ENCODE measurements around the gene NEDD4L. TPM values are rescaled to one million over a fixed set of nuclear protein-coding genes. Genes with fewer than 3 reads are reported as not detected.

Gene NEDD4L
- total and polyA plus RNA-seq, 12 donors = 17.8 to 110 (median 37.6) TPM

DNA sequence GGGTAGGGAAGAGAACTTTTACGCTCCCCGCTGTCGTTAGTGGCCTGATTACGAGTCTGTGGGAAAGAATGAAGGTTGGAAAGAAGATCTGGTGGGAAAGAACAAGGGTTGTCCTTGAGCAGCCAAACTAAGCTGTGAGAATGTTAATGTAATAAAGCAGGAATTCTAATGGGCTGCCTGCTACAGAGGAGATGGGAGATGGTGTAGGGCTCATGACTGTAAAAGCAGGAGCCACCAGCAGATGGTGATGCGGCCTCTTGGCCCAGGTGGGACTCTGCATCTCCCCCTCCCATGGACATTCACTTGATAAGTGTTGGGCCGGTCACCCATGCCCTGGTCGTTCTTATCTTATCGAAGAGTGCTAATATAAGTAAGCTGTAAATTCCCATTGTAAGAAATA, 150.0 kb downstream of the NEDD4L start:
- H3K4me3 ChIP-seq = no peak overlapping the region
- DNase-seq = peak in 1 of 7 donors; percentile 47
- no peaks in the 10 kb centered on the region for H3K9me3 ChIP-seq (replicated peaks in 1 of 3)
- intact Hi-C loops (cut with DNase I) = no loop called here
- H3K4me1 ChIP-seq (replicated peaks in 1 of 2) = peaks cover 0 to 24% of the 10 kb centered on the region in 2 donors
- H3K36me3 ChIP-seq (replicated peaks in 1 of 2) = no peaks in the 10 kb centered on the region
- WGBS, 4 donors = 73 to 77% (median 76%) methylated on average over 8 of the region's 8 CpGs
- no peaks in the 10 kb centered on the region for H3K27me3 ChIP-seq
- H3K27ac ChIP-seq = no peak overlapping the region
- TF ChIP-seq POLR2A (IDR thresholded peaks at IDR 0.05) = no peak
- TF ChIP-seq, protein P1, sequence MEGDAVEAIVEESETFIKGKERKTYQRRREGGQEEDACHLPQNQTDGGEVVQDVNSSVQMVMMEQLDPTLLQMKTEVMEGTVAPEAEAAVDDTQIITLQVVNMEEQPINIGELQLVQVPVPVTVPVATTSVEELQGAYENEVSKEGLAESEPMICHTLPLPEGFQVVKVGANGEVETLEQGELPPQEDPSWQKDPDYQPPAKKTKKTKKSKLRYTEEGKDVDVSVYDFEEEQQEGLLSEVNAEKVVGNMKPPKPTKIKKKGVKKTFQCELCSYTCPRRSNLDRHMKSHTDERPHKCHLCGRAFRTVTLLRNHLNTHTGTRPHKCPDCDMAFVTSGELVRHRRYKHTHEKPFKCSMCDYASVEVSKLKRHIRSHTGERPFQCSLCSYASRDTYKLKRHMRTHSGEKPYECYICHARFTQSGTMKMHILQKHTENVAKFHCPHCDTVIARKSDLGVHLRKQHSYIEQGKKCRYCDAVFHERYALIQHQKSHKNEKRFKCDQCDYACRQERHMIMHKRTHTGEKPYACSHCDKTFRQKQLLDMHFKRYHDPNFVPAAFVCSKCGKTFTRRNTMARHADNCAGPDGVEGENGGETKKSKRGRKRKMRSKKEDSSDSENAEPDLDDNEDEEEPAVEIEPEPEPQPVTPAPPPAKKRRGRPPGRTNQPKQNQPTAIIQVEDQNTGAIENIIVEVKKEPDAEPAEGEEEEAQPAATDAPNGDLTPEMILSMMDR (IDR thresholded peaks at IDR 0.05) = peak in 1 of 6 experiments; percentile 9

DNA sequence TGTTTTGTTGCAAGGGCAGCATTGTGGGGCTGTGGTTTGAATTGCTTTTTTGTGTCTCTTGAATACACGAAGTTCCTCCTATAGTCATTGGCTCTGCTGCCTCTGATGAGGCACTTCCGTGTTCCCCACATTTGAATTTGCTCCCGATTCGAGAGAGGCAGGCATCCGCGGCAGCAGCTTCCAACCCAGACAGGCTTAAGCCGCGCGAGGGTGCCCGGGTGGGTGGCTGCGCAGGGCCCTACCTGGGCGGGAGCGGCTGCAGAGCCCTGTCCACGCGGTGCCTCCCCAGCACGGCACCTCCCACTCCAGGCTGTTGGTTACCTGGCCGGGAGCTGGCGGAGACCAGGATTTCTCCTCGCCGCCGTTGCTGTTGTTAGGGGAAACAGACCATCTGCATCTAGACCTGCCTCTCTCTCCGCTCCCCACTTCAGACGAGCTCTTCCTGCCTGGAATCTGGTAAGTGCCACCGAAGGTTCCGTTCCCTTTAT, 151.3 kb downstream of the NEDD4L start:
- WGBS, 4 donors = 47 to 79% (median 56%) methylated on average over 8 to 25 of the region's 25 CpGs

DNA sequence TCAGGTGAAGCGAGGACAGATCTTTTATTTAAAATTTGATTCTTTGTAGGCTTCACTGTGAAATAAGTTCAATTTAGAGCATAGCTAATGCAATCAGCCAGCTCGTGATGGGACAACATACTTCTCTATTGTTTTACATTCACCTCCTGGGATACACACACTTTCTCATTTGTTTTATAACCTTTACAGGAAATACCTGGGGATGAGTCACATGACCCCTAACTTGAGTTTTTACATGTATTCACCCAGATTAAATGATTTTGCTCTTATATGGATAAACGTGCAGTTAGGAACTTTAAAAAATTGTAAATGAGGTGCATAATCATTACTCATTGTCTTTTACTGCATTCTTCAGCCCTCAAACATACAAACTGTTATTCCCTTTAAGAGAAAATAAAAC, 152.1 kb downstream of the NEDD4L start:
- 74 to 84% (median 77%) methylated on average over 3 of the region's 3 CpGs for WGBS, 4 donors
- TF ChIP-seq, protein P1 (IDR thresholded peaks at IDR 0.05) = no peak
- TF ChIP-seq POLR2A (IDR thresholded peaks at IDR 0.05) = no peak
- Histone ChIP-seq H3K4me1 (replicated peaks in 1 of 2) (peaks cover 0 to 17% of the 10 kb centered on the region in 2 donors), H3K27me3 (no peaks in the 10 kb centered on the region), H3K9me3 (replicated peaks in 1 of 3) (no peaks in the 10 kb centered on the region), H3K36me3 (replicated peaks in 1 of 2) (no peaks in the 10 kb centered on the region), H3K4me3 (no peak overlapping the region), H3K27ac (no peak overlapping the region)
- intact Hi-C loops (cut with DNase I) = no loop called here
- DNase-seq = no peak

More for the DNA sequence above, 151.3 kb downstream of the NEDD4L start:
- H3K27me3 ChIP-seq = no peaks in the 10 kb centered on the region
- peak overlapping the region in 1 of 4 donors; percentile 33 for H3K4me3 ChIP-seq
- peaks cover 0 to 24% of the 10 kb centered on the region in 2 donors for H3K4me1 ChIP-seq (replicated peaks in 1 of 2)
- no peak overlapping the region for H3K27ac ChIP-seq
- no peak for TF ChIP-seq POLR2A (IDR thresholded peaks at IDR 0.05)
- TF ChIP-seq, protein P1 (IDR thresholded peaks at IDR 0.05) = no peak
- H3K9me3 ChIP-seq (replicated peaks in 1 of 3) = no peaks in the 10 kb centered on the region
- DNase-seq = peak in 1 of 7 donors; percentile 55
- intact Hi-C loops (cut with DNase I) = no loop called here
- H3K36me3 ChIP-seq (replicated peaks in 1 of 2) = no peaks in the 10 kb centered on the region

DNA sequence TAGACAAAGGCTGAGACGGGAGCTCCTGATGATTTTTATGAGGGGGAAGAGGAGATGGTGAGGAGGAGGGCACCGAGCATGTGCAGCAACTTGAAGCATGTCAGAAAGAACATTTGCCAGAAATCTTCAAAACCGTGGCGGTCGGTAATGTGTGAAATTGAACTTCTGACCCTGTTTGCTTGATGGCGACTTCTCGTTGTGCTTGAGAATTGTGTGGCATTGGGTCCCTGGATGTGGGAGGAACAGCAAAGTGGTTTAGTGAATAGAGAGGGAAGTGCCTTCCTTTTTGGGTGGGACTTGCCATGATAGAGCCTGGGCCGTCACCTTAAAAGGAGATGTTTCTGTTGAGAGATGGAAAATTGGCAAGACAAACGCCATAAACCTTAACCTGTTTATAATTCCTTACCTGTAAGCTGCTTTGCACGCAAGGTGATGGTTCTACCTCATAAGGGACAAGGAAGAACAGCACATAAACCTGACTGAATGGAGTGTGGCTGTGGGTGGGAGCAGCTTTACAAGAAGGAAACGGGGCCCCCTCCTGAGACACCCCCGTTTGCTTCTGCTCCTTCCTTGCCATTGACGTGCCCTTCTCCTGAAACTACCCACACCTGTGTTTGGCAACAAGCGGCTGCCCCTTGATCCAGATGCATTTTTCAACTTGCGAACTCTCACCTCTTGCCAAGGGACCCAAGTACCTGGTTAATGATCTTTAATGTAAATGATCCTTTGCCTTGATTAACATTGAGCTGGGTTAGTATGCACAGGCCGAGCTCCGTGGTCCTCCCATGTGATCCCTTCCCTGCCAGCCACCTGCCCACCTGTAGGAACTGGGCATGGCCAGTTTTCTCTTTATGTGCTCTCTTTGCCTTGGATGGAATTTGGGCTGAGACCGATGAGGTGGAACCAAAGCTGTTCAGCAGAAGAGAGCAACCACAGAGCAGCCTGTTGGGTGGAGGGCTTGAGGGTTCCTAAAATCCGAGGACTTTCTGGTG, 153.2 kb downstream of the NEDD4L start:
- TF ChIP-seq, protein P1 (IDR thresholded peaks at IDR 0.05) = no peak
- no peak for TF ChIP-seq POLR2A (IDR thresholded peaks at IDR 0.05)
- no peak overlapping the region for H3K27ac ChIP-seq
- 91 to 97% (median 95%) methylated on average over 18 to 19 of the region's 19 CpGs for WGBS, 4 donors
- peak in 1 of 7 donors; percentile 18 for DNase-seq
- intact Hi-C loops (cut with DNase I) = no loop called here
- H3K9me3 ChIP-seq (replicated peaks in 1 of 3) = no peaks in the 10 kb centered on the region
- no peaks in the 10 kb centered on the region for H3K36me3 ChIP-seq (replicated peaks in 1 of 2)
- H3K4me1 ChIP-seq (replicated peaks in 1 of 2) = peaks cover 0 to 12% of the 10 kb centered on the region in 2 donors
- H3K27me3 ChIP-seq = no peaks in the 10 kb centered on the region
- no peak overlapping the region for H3K4me3 ChIP-seq

Measured in adrenal gland (tissue), 12 donors.